Fibroblast of the aortic adventitia (primary cell): ENCODE measurements around the gene TRPV4. TPM values are rescaled to one million over a fixed set of nuclear protein-coding genes. Genes with fewer than 3 reads are reported as not detected.
A peak's percentile ranks its signal among the peaks of the same experiment; 100 is the strongest.

Source experiments
- DNase-seq: peaks from one replicate; pipeline ENCODE4 v3.0.0-alpha.2; 2010; ENCODE audit warnings: low read depth
- H3K4me3 ChIP-seq: 2 replicates; pipeline ENCODE4 v1.5.1; 2011; ENCODE audit warnings: low read depth, mild to moderate bottlenecking, control low read depth, low read length, moderate library complexity
- total RNA-seq: library from RNA; depleted of rRNA; stranded (reverse); fragments of >200 nt; gene quantifications from 2 replicates; pipeline ENCODE4 v1.2.3, GENCODE V29; 2012; ENCODE audit warnings: low replicate concordance
- TF ChIP-seq, protein P1 (sequence below): IDR thresholded peaks from 2 replicates; pipeline ENCODE4 v1.5.1; 2011; ENCODE audit warnings: mild to moderate bottlenecking, low read length, control low read depth, inconsistent platforms; ENCODE audit not compliant: insufficient read depth

Gene TRPV4
- total RNA-seq, 1 donor, result 2.1 TPM

DNA sequence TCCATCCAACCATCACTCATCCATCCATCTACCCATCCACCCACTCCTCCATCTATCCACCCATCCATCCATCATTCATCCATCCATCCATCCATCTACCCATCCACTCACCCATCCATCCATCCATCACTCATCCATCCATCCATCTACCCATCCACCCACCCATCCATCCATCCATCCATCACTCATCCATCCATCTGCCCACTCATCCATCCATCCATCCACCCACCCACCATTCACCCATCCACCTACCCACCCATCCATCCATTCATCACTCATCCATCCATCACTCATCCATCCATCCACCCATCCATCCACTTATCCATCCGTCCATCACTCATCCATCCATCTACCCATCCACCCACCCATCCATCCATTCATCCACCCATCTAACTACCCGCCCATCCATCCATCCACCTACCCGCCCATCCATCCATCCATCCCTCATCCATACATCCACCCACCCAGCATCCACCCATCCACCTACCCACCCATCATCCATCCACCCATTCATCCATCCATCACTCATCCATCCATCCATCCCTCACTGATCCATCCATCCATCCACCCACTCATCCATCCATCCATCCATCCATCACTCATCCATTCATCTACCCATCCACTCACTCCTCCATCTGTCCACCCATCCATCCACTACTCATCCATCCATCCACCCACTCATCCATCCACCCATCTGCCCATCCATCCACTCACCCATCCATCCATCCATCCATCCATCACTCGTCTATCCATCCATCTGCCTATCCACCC is 24.1 kb downstream of the TRPV4 start:
- DNase-seq, result no peak
- H3K4me3 ChIP-seq, result no peak overlapping the region
- TF ChIP-seq, protein P1, sequence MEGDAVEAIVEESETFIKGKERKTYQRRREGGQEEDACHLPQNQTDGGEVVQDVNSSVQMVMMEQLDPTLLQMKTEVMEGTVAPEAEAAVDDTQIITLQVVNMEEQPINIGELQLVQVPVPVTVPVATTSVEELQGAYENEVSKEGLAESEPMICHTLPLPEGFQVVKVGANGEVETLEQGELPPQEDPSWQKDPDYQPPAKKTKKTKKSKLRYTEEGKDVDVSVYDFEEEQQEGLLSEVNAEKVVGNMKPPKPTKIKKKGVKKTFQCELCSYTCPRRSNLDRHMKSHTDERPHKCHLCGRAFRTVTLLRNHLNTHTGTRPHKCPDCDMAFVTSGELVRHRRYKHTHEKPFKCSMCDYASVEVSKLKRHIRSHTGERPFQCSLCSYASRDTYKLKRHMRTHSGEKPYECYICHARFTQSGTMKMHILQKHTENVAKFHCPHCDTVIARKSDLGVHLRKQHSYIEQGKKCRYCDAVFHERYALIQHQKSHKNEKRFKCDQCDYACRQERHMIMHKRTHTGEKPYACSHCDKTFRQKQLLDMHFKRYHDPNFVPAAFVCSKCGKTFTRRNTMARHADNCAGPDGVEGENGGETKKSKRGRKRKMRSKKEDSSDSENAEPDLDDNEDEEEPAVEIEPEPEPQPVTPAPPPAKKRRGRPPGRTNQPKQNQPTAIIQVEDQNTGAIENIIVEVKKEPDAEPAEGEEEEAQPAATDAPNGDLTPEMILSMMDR, result no peak

DNA sequence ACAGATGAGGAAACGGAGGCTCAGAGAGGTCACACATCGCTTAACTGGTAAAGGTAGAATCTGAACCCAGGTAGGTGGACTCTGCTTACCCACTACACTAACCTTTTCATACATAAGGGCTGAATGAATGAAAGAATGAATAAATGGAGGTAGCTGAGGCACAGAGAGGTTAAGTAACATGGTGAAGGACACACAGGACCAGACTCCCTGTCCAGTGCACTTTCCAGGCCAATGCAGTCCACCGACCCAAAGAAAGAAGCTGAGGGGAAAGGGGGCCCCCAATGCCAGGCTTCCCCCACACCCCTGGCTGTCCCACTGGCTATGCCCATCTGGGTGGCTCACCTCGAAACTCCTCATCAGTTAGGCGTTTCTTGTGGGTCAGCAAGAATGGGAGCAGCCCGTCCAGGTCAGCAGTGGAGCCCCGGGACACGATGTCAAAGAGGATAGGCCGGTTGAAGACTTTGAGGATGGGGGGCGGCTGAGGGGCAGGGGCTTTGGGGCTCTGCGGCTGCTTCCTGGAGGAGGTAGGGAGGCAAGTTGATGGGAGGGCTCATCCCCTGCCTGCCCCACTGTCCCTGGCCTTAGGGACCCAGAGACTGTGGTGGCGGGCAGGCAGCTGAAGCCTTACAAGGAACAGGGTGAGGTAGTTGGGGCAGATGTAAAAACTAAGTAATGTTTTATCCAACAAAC is 25.1 kb downstream of the TRPV4 start:
- TF ChIP-seq, protein P1, result no peak
- no peak for DNase-seq

DNA sequence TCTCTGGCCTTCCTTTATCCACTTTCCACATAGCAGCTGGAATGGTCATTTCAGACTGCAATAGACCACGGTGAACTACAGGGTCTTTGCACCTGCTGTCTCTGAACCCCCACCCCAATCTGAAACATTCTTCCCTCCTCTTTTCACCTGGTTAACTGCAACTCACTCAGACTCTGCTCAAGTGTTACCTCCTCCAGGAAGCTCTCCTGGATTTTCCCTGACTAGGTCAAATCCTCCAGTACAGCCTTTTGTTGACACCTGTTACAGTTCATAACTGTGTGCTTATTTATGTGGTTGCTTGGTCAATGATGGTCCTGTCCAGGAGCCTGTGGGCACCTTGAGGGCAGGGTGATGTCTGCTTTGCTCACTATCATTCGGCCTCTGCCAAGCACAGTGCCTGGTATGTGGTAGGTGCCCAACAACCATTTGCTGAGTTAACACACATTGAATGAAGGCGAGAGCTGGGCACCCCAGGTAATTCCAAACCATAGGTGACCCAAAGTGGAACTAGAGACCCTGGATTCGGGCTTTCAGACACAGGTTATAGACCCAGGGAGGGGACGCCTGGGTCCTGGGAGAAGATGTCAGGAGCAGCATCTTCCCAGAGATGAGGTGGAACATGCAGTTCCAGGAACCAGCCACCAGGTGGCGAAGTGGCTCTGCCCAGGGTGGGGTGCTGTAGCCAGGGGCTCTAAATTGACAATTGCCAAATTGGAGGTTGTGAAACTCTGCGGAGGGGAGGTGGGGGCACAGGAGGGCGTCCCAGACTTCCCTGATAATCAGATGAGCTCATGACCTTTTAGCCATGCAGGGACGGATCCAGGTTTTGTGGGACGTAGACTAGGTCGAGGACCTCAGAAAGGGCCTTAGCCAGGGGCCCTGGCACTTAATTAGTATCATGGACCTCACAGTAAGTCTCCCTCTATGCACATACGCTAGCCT is 28.1 kb downstream of the TRPV4 start:
- TF ChIP-seq, protein P1, result peak; percentile 98
- DNase-seq, result peak; percentile 63
- no peak overlapping the region for H3K4me3 ChIP-seq

More for the DNA sequence above, 25.1 kb downstream of the TRPV4 start:
- H3K4me3 ChIP-seq, result no peak overlapping the region

DNA sequence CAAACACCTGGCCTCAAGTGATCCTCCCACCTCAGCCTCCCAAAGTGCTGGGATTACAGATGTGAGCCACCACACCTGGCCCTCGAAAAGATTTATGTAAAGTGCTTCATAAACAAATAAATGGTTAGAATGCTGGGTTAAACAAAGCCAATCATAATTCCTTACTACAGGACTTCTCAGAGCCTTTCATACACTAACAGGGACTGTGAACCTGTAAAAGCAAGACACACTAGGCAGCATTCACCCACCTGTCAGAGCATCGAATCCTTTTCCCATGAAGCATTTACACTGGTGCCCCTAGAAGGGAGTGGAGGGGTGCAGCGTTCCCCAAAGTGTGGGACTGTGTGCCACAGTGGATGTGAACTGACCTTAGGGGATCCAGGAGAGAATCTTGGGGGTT is 29.5 kb downstream of the TRPV4 start:
- TF ChIP-seq, protein P1, result no peak
- no peak for DNase-seq

DNA sequence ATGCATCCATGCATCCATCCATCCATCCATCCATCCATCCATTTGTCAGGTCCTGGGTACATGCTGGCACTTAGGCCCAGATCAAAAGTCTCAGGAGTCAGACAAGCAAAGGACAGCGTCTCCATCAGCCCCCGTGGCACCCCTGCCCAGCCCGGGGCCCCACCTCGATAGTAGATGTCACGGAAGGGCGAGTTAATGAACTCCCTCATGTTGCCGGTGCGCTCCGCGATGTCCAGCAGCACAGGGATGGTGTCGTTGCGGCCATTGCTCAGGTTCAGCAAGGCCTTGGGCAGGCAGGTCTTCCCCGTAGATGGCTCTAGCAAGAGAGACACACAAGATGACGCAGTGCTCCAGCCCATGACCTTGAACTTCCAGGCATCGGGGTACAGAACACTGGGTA is 30.4 kb downstream of the TRPV4 start:
- TF ChIP-seq, protein P1, result no peak
- no peak for DNase-seq
- H3K4me3 ChIP-seq, result no peak overlapping the region

More for the DNA sequence above, 29.5 kb downstream of the TRPV4 start:
- no peak overlapping the region for H3K4me3 ChIP-seq

DNA sequence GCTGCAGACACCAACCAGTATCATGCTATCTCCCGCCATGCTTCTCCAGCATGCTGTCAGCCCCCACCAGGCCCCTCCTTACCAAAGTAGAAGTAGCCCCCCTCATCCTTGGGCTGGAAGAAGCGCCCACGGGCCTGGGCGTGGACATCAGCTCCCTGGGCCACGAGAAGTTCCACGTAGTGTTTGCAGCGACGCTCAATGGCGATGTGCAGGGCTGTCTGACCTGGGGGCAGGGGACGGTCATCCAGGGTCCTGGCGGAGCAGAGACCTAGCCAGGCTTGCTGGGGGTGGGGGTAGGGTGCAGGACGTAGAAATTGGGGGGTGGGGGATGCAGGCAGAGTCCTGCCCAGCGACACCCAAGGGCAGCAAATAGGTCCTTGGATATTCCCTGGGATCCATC is 32.7 kb downstream of the TRPV4 start:
- TF ChIP-seq, protein P1, result no peak
- DNase-seq, result no peak
- H3K4me3 ChIP-seq, result no peak overlapping the region
